PC-3 (cell line): ENCODE results near the gene KIAA1328. TPM values are rescaled to one million over a fixed set of nuclear protein-coding genes. Genes with fewer than 3 reads are reported as not detected.

ENCODE experiments used
- ATAC-seq: fragments of 200-7000 bp; cut with Tn5 transposase; 2 replicates; pipeline ENCODE4 v1.9.1; 2020; ENCODE audit warnings: mild to moderate bottlenecking, moderate library complexity
- BruUV-seq: library from RNA; stranded (reverse); fragments of 400-500 nt; replicated peaks from 2 replicates; lab custom pipeline; 2021; lab: Mats Ljungman, UMichigan
- CTCF ChIA-PET: fragments of 300-600 bp; sonication (Branson Sonifier 250); formaldehyde crosslinking; loops from one replicate; lab custom pipeline; 2022; ENCODE audit warnings: antibody characterized with exemption; lab: Charles Lee
- POLR2A ChIA-PET: fragments of 300-600 bp; sonication (Branson Sonifier 250); formaldehyde crosslinking; loops from one replicate; lab custom pipeline; 2022; ENCODE audit warnings: antibody characterized with exemption; ENCODE audit not compliant: unreplicated experiment; lab: Charles Lee
- DNase-seq: peaks from one replicate; pipeline ENCODE4 v3.0.0-alpha.2; 2015
- H2AFZ ChIP-seq: fragments of 300-600 bp; sonication (generic); 2 replicates; pipeline ENCODE4 v1.6.0; 2016; ENCODE audit warnings: antibody characterized with exemption, low read length
- H3F3A ChIP-seq: fragments of 300-600 bp; sonication (generic); one replicate; pipeline ENCODE4 v1.6.0; 2017; ENCODE audit warnings: antibody characterized with exemption, low read length, control low read depth, mild to moderate bottlenecking; ENCODE audit not compliant: unreplicated experiment
- H3K27ac ChIP-seq: fragments of 300-600 bp; sonication (generic); 2 replicates; pipeline ENCODE4 v1.5.1; 2016; ENCODE audit warnings: mild to moderate bottlenecking, low read length
- H3K27me3 ChIP-seq: fragments of 300-600 bp; sonication (generic); 2 replicates; pipeline ENCODE4 v1.6.1; 2016; ENCODE audit warnings: low read length, mixed read lengths
- H3K36me3 ChIP-seq: fragments of 300-600 bp; sonication (generic); 2 replicates; pipeline ENCODE4 v1.6.1; 2016; ENCODE audit warnings: low read depth, mixed run types, low read length, mixed read lengths
- H3K4me1 ChIP-seq: fragments of 300-600 bp; sonication (generic); 2 replicates; pipeline ENCODE4 v1.5.1; 2016; ENCODE audit warnings: low read length; ENCODE audit not compliant: insufficient read depth
- H3K4me2 ChIP-seq: fragments of 300-600 bp; sonication (generic); 2 replicates; pipeline ENCODE4 v1.6.0; 2016; ENCODE audit warnings: low read length
- H3K4me3 ChIP-seq: fragments of 300-600 bp; sonication (generic); 2 replicates; pipeline ENCODE4 v1.5.1; 2016; ENCODE audit warnings: mild to moderate bottlenecking, low read length, mixed read lengths
- H3K79me2 ChIP-seq: fragments of 300-600 bp; sonication (generic); 2 replicates; pipeline ENCODE4 v1.6.1; 2017; ENCODE audit warnings: low read length, mixed read lengths
- H3K9ac ChIP-seq: fragments of 300-600 bp; sonication (generic); 2 replicates; pipeline ENCODE4 v1.6.0; 2016; ENCODE audit warnings: mild to moderate bottlenecking, low read length
- H3K9me2 ChIP-seq: fragments of 300-600 bp; sonication (generic); replicated peaks from 2 replicates; pipeline ENCODE4 v1.6.1; 2016; ENCODE audit warnings: mixed run types, low read length, mixed read lengths
- H3K9me3 ChIP-seq: fragments of 300-600 bp; sonication (generic); 2 replicates; pipeline ENCODE4 v1.6.1; 2016; ENCODE audit warnings: low read length, mixed read lengths
- H4K20me1 ChIP-seq: fragments of 300-600 bp; sonication (generic); 2 replicates; pipeline ENCODE4 v1.6.1; 2016; ENCODE audit warnings: low read length, mixed read lengths
- CTCF ChIP-seq: fragments of 300-600 bp; sonication (generic); conservative IDR thresholded peaks from 2 replicates; pipeline ENCODE4 v1.5.1; 2017; ENCODE audit warnings: antibody characterized with exemption, low read depth, mild to moderate bottlenecking, low read length
- EZH2 ChIP-seq: fragments of 300-600 bp; sonication (generic); IDR thresholded peaks from one replicate; pipeline ENCODE4 v1.6.1; 2017; ENCODE audit warnings: antibody characterized with exemption, mild to moderate bottlenecking, low read length; ENCODE audit not compliant: unreplicated experiment
- EZH2phosphoT487 ChIP-seq: fragments of 300-600 bp; sonication (generic); IDR thresholded peaks from 2 replicates; pipeline ENCODE4 v1.6.1; 2018; ENCODE audit warnings: mild to moderate bottlenecking, antibody characterized with exemption, low read length, borderline replicate concordance
- intact Hi-C: fragments of 100-400 bp; cut with micrococcal nuclease; formaldehyde crosslinking; loops from 2 replicates; pipeline ENCODE4 v1.9.0; 2023
- total RNA-seq: library from RNA; depleted of rRNA; stranded (reverse); fragments of >200 nt; gene quantifications from 2 replicates; pipeline ENCODE4 v1.2.3, GENCODE V29; 2014

KIAA1328 gene
- total RNA-seq, 1 experiment from 2014 or later = 4.4 TPM

- no peak overlapping the region for H3K9ac ChIP-seq
- H3K27ac ChIP-seq = no peak overlapping the region
- H3K4me3 ChIP-seq = no peak overlapping the region
- DNase-seq = no peak
- no TSS peak for BruUV-seq
- TF ChIP-seq CTCF = no peak
- no peak for TF ChIP-seq EZH2phosphoT487
- no peak for TF ChIP-seq EZH2
- POLR2A ChIA-PET = no interaction called here
- H3K27me3 ChIP-seq = no peaks in the 10 kb centered on the region
- no peaks in the 10 kb centered on the region for H3K36me3 ChIP-seq
- no peaks in the 10 kb centered on the region for H3K9me3 ChIP-seq
- no peaks in the 10 kb centered on the region for H3K9me2 ChIP-seq
- intact Hi-C loops = no loop called here
- H3K4me1 ChIP-seq = peaks cover 6% of the 10 kb centered on the region
- no peaks in the 10 kb centered on the region for H3F3A ChIP-seq
- no peak for ATAC-seq
- H4K20me1 ChIP-seq = no peaks in the 10 kb centered on the region
- no peak overlapping the region for H2AFZ ChIP-seq
- CTCF ChIA-PET = no interaction called here
- H3K79me2 ChIP-seq = no peaks in the 10 kb centered on the region
- H3K4me2 ChIP-seq = no peak overlapping the region
Measured at GRCh38 chr18:36950282-36950681, 121.4 kb downstream of the KIAA1328 start.

- Histone ChIP-seq H3K9ac (no peak overlapping the region), H3K9me2 (no peaks in the 10 kb centered on the region), H3K27ac (no peak overlapping the region), H3K4me1 (peaks cover 6% of the 10 kb centered on the region), H3K27me3 (no peaks in the 10 kb centered on the region), H3F3A (no peaks in the 10 kb centered on the region), H3K4me3 (no peak overlapping the region), H4K20me1 (no peaks in the 10 kb centered on the region), H2AFZ (no peak overlapping the region), H3K4me2 (no peak overlapping the region), H3K36me3 (no peaks in the 10 kb centered on the region), H3K9me3 (no peaks in the 10 kb centered on the region), H3K79me2 (no peaks in the 10 kb centered on the region)
- no TSS peak for BruUV-seq
- no peak for ATAC-seq
- DNase-seq = no peak
- ChIA-PET CTCF (no interaction called here), POLR2A (no interaction called here)
- intact Hi-C loops = no loop called here
- TF ChIP-seq EZH2phosphoT487 = no peak
- no peak for TF ChIP-seq CTCF
- TF ChIP-seq EZH2 = no peak
Measured at GRCh38 chr18:36950960-36951359, 122.0 kb downstream of the KIAA1328 start.

DNA sequence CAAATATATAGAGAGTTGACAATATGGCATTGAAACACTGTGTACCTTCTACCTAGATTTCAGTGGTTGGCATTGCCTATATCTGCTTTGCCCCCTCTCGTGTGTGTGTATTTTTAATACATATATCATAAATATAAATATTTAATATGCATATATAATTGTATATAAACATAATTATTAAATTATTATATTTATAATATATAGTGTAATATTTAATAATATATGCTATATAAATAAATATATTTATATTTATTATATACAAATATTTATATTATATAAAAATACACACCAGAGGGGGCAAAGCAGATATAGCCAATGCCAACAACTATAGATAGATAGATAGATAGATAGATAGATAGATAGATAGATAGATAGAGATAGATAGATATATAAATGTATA, 124.1 kb downstream of the KIAA1328 start:
- Histone ChIP-seq H3K27ac (no peak overlapping the region), H4K20me1 (no peaks in the 10 kb centered on the region), H3K79me2 (no peaks in the 10 kb centered on the region), H3K9me2 (no peaks in the 10 kb centered on the region), H3K36me3 (no peaks in the 10 kb centered on the region), H2AFZ (no peak overlapping the region), H3K4me3 (no peak overlapping the region), H3K4me1 (no peaks in the 10 kb centered on the region; the same call in 1 of the 2 replicates), H3F3A (no peaks in the 10 kb centered on the region), H3K9ac (no peak overlapping the region), H3K9me3 (no peaks in the 10 kb centered on the region), H3K4me2 (no peak overlapping the region), H3K27me3 (no peaks in the 10 kb centered on the region)
- TF ChIP-seq CTCF (no peak), EZH2phosphoT487 (no peak), EZH2 (no peak)
- intact Hi-C loops = no loop called here
- no peak for DNase-seq
- POLR2A ChIA-PET = no interaction called here
- BruUV-seq = no TSS peak
- CTCF ChIA-PET = no interaction called here
- no peak for ATAC-seq
